NCI-H82 (cell line): ENCODE data around the gene TP53I11.

ENCODE experiments used
- DNase-seq: peaks from one replicate; lab custom pipeline; 2025; lab: John Stamatoyannopoulos, UW

Gene TP53I11

GRCh38 chr11:44913502-44913901, 37.2 kb downstream of the TP53I11 start:
- no peak for DNase-seq

- no peak for DNase-seq
Measured at GRCh38 chr11:44912270-44912987, 38.3 kb downstream of the TP53I11 start.

GRCh38 chr11:44911029-44911814, 39.5 kb downstream of the TP53I11 start:
- peak; percentile 95 for DNase-seq

- DNase-seq, result no peak
Measured at GRCh38 chr11:44910591-44910990, 40.1 kb downstream of the TP53I11 start.

GRCh38 chr11:44909557-44909956, 41.1 kb downstream of the TP53I11 start:
- no peak for DNase-seq

- no peak for DNase-seq
Measured at GRCh38 chr11:44906649-44907048, 44.0 kb downstream of the TP53I11 start.

GRCh38 chr11:44905131-44905866, 45.4 kb downstream of the TP53I11 start:
- no peak for DNase-seq

- DNase-seq, result peak; percentile 29
Measured at GRCh38 chr11:44904261-44905020, 46.2 kb downstream of the TP53I11 start.

GRCh38 chr11:44903518-44903917, 47.2 kb downstream of the TP53I11 start:
- no peak for DNase-seq

- no peak for DNase-seq
Measured at GRCh38 chr11:44903035-44903434, 47.6 kb downstream of the TP53I11 start.

- DNase-seq, result no peak
Measured at GRCh38 chr11:44901786-44902185, 48.9 kb downstream of the TP53I11 start.

- peak; percentile 73 for DNase-seq
Measured at GRCh38 chr11:44901120-44901633, 49.5 kb downstream of the TP53I11 start.

GRCh38 chr11:44899959-44900358, 50.7 kb downstream of the TP53I11 start:
- DNase-seq, result peak; percentile 77

- DNase-seq, result peak; percentile 99
Measured at GRCh38 chr11:44893846-44894617, 56.7 kb downstream of the TP53I11 start.

- DNase-seq, result peak; percentile 98
Measured at GRCh38 chr11:44893308-44893822, 57.3 kb downstream of the TP53I11 start.

GRCh38 chr11:44892843-44893242, 57.8 kb downstream of the TP53I11 start:
- no peak for DNase-seq

GRCh38 chr11:44889266-44889665, 61.4 kb downstream of the TP53I11 start:
- DNase-seq, result no peak

GRCh38 chr11:44887636-44888035, 63.0 kb downstream of the TP53I11 start:
- DNase-seq, result no peak

- DNase-seq, result no peak
Measured at GRCh38 chr11:44886790-44887140, 63.9 kb downstream of the TP53I11 start.

- no peak for DNase-seq
Measured at GRCh38 chr11:44885919-44886789, 64.5 kb downstream of the TP53I11 start.
